Right forelimb (tissue), 1 donor: Measurements from ENCODE around the gene MRPL33.

Source experiments
- DNase-seq: peaks from one replicate; pipeline ENCODE4 v3.0.0-alpha.2; 2018

The MRPL33 gene

DNA sequence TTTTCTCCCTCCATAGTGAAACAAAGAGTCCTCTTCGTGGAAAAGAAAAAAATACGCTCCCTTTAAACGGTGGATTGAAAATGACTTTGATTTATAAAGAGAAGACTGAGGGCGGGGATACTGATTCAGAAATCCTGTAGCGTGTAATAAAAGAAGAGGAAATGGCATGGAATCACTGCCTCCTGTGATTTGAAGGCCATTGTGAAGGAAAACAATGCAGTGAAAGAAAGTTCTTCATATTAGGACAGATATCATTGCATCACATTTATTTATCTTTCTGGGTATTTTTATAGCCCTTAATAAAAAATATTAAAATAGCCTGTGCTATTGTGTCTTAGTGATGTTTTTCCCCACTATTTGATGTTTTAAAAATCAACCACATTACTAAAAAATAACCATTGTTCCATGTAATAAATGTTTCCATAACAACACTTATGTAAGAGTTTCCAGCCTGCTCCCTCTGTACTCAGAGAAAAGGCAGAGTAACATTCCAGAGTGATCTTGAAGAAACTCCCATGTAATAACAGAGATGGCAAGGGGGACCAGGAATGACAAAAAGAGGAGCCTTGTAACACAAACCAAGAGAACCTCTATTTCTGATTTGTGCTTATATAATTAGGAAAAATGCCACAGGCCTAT lies 8.0 kb downstream of the MRPL33 start:
- DNase-seq: no peak

DNA sequence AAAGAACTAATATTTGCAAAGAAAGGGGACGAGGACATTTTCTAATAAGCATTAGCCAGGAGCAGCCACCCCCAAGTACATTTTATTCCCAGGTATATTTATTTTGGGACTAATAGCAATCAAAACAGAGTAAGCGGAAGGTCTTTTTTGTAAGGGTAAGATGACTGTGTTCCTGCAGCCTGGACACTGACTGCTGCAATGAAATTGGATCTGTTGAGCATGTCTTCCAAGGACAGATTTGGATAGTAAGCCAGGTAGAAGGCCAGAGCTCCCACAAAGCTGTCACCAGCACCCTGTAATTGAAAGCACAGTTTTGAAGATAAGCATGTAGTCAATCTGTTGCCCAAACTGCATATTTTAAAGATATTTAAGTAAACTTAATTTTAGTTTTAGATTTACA lies 10.0 kb downstream of the MRPL33 start:
- no peak for DNase-seq

DNA sequence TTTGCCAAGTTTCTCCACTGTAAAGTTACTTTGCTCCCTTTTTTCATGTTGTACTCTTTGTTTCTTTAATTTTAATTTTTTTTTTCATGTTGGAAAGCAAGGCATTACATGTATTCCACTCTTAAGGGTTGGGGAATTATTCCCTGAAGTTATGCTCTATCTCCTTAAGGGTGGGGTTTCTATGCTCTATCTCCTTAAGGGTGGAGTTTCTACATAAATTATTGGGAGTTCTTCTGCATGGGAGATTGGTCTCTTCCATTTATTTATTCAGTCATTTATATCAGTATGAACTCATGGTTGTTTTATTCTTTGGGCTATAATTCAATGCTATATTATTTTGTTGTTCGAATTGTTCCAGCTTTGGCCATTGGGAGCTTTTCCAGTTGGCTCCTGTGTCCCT lies 11.2 kb downstream of the MRPL33 start:
- no peak for DNase-seq

DNA sequence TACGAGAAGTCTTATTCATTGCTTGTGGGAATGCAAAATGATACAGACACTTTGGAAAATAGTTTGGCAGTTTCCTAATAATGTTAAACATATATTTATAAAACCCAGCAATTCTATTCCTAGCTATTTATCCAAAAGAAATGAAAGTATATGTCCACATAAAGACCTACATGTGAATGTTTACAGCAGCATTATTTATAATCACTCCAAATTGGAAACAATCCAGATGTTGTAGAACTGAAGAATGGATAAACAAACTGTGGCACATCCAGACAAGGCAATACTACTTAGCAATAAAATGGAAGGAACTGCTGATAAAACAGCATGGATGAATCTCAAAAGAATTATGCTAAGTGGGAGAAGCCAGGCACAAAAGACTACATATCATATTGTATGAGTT lies 19.3 kb downstream of the MRPL33 start:
- no peak for DNase-seq

DNA sequence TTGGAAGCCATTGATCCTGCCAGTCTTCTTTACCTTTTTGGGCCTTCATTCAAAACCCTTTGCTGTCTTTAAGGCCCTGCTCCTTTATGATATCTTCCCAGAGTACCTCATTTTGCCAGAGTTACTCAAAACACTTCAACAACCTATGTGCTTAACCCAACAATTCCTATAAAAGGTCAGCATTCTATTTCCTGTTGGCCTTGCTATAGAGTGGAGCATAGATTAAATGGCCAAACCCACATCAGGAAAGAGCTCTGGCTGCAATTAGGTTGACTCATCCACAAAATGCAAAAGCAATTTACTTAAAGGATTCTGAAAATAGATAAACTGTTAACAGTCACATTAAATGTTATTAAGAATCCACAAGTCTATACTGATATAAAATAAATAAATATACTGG lies 21.2 kb downstream of the MRPL33 start:
- DNase-seq: no peak

DNA sequence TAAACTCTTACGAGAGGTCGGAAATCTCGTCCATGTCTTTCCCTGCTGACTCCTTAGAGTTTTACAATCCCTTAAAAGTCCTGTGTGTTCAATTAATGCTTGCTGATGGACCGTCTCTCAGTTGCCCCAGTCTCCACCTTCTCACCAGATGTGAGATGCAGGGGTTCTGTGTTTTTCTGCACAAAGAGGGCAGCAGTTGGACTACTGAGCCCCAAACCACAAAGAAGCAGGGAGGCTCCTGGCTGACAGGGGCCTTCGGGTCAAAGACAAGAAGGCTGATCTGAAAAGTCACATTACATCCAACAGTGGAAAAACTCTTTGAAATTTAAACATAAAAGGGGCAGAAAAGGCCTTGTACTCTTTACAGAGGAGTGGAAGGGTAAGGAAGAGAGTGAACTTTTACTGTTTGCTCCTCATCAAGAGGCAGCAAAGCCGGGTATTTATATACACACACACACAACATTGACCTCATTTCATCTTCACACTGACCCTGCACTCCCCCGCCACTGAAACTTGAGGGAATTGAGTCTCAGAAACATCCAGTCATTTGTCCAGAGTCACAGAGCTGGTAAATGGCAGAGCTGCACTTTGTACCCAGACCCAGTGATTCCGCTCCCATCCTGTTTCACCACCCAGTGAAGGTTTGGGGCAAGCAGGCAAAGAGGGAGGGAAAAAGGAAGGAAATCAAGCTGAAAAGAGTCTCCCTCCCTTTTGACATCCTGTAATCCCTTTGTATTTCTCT lies 23.7 kb downstream of the MRPL33 start:
- DNase-seq: no peak

DNA sequence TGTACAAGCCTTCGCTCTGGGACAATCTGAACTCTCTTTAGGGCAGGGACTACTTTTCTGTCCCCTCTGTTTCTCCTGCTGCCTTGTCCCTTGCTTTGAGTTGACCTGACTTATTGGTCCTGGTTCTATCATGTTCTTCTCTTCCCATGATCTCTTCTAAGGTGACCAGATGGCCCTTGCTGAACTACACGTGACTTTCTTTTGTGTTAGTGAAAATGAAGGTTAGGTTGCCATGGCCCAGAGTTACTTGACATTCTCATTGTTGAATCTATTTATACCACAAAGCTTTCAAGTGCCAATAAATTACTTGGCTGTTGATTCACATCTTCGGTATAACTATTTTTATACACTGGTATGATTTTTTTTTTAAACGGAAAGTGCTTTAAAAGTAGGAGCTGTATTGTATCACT lies 24.4 kb downstream of the MRPL33 start:
- DNase-seq: no peak

DNA sequence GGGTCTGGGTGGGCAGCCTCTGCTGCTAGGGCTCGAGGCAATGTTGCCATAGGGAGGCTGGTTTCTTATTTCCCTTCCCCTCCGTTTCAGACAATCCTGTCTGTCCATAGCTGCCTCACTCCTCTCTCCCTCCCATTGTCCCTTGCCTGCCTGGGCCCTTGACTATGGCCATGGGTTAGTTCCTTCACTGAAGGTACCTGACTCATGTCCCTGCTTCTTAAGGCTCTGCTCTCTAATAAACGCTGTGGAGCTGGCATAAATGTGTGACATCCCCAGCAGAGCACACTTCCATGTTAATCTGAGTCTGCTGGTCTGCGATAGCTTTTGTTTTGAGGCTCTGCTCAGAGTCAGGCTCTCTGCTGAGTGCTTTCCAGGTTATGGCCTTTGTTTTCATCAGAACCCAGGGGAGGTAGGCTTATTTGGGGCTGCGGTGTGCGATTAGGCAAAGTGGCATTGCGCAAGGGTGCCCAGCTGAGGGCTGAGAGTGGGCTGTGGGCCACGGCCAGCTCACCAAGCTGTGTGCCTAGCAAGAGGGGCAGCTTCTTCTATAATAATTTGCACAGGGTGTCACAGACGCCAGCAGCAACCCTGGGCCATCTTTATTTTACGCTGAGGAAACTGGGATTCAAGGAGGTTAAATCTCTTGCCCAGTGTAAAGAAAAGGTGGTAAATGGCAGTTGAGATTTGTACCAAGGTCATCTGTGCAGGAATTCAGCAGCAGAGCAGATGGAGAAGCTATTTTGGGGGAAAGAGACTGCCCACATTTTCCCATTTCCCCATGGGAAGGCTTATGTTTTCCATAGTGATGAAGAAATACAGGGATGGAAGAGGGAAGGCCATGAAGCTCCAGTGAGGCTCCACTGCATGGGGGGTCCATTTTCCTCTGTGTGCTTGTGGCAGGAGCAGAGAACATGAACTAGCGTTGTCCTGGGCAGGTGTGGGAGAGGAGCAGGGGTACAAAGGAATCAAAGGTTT lies 25.6 kb downstream of the MRPL33 start:
- DNase-seq: no peak

DNA sequence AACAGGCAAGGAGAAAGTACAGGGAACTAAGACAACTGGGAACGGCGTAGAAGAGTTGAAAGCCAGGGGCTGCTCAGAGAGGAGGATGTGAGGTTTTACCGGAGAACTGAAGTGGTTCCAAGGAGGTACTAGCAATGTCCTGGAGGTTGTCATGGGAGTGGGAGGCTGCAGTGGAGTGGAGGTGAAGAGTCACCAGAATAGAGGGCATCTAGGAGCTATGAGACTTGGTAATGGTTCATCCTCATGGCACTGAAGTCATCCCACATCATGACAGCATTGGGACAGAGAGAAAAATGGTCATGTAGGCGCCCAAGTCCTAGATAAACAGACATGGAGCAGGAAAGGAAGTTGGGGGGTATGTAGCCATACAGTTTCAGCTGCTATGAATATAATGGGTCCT lies 26.3 kb downstream of the MRPL33 start:
- DNase-seq: no peak

DNA sequence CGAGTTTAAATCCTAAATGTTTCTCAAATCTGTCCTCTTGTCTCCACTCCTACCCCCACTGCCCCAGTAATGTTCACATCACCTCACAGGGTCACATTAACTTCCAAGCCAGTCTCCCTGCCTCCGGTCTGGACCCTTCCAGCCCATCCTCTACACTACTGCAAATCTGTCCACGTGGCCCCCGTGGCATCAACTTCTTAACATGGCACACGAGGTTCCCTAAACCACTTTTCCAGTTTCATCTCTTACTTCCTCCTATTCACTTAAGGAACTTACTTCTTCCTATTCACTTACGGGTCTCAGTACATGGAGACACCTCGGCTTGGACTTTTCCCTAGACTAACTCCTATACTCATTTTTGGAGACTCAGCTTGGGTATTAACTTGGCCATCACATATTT lies 27.0 kb downstream of the MRPL33 start:
- no peak for DNase-seq

DNA sequence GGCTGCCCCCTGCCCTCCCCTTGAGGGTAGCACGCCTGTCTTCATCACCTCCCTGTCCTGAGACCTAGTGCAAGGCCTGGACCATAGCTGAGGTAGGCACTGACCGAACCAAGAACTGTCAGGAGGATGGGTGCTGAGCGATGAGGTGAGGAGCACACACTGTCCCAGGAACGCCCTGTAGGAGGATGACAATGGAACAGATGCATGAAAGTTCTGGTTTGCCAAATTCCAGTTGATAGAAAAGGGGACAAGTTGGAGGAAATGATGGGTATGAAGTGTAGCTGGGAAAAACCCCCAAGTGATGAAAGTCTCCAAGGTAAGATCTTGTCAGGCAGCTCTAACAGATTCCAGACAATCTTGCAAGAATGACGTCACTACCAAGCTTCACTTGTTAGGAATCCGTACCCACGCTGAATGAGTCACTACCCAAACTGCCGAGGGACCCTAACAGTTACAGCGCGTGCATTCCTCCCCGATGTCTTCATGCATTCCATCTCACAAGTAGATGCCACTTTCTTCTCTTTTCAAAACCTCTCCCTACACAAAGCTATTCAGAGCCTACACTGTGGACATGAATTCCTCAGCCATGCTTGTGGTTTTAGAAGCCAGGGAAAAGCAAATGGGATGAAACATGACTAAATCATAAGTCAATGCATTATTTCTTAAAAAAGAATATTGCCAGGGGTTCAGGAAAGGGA lies 27.6 kb downstream of the MRPL33 start:
- no peak for DNase-seq

DNA sequence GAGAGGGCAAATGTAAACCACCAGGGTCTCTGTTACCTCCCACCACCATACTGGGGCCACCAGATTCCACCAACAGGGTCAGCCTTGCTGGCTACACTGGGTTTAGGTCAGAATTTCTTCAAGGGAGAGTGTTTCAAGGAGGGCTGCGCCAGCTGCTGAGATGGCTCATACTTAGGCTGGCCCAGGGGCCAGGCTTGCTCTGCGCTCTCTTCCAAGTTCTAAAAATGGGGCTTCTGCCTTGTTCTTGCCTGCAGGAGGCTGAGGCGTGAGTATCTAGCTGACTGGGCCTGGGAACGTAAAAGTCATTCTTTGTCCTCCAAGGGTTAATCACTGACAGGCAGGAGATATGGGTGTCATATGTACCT lies 28.1 kb downstream of the MRPL33 start:
- DNase-seq: no peak

DNA sequence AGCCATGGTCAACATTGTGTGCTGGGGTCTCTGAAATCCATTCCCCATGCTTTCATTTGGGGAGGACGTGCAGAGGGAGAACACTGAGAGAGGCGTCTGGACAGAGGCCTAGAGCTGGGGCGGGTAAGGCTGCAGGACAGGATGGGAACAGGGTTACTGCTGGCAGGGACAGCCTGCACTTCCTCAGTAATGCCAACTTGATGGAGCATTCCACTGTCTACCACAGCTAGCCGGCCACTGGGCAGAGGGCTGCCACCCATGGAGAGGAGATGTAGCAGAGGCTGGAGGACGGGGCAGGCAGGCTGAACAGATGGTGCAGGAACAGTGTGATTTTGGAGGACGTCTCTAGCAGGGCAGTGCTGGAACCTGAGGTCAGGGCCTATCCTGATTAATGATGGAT lies 29.3 kb downstream of the MRPL33 start:
- DNase-seq: no peak

DNA sequence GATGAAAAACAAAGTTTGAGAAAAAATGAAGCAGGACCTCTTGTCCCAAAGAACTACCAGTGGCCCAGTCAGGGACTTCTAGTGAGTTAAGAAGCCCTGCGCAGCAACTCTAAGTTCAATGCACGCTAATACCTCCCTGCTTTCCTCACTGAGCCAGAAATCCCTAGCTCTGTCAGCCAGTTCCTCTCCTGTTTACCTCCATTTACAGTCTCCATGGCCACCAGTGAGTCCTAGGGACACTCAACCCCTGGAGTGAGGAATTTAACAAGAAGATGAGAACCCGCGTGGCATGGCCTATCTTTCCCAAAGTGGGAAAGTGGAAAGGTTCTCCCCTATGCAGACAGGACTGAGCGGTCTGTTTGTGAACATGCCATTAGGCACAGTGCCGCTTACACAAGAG lies 31.0 kb downstream of the MRPL33 start:
- no peak for DNase-seq

DNA sequence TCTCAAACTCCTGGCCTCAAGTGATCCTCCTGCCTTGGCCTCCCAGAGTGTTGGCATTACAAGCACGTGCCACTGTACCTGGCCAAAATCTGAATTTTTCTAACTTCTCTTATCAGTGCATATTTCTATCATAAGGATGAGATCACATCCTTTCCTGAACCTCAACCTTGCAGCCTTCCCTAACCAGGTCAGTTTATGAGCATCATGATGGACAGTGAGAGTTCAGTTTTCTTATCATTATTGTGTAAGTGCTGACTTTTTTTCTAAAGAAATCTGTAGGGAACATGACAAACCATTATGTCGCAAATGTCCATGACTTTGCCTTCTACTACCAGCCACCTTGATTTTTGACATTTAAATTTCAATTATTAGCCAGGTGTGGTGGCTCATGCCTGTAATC lies 31.5 kb downstream of the MRPL33 start:
- no peak for DNase-seq

DNA sequence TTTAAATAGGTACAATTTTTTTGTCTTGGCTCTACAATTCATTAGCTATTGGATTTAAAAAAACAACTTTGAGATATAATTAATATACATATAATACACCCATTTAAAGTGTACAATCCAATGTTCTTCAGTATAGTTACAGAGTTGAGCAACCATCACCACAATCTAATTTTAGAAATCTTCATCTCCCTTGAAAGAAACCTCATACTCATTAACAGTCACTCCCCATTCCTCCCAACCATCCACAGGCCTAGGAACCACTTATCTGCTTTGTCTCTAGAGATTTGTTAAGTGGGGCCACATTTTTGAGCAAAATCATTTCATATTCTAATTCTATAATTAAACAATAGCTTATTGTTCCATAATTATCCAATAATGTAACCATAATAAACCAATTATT lies 32.6 kb downstream of the MRPL33 start:
- no peak for DNase-seq

DNA sequence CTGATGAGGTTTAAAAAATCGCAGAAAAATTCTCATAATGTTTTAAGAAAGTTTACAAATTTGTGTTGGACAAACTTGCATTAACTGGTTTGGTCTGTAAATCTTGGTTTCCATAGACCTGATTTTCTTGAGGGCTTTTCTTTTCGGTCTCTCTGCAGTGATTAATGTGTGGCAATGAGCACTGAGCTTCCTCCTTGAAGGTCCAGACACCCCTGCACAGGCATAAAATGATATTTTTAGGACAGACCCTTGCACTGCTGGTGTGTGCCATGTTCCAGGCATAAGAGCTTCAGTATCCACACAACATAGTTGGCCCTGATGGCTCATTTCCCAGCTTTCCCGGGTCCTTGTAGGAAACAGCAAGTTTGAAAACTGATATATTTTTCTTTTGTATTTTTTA lies 33.7 kb downstream of the MRPL33 start:
- DNase-seq: no peak

DNA sequence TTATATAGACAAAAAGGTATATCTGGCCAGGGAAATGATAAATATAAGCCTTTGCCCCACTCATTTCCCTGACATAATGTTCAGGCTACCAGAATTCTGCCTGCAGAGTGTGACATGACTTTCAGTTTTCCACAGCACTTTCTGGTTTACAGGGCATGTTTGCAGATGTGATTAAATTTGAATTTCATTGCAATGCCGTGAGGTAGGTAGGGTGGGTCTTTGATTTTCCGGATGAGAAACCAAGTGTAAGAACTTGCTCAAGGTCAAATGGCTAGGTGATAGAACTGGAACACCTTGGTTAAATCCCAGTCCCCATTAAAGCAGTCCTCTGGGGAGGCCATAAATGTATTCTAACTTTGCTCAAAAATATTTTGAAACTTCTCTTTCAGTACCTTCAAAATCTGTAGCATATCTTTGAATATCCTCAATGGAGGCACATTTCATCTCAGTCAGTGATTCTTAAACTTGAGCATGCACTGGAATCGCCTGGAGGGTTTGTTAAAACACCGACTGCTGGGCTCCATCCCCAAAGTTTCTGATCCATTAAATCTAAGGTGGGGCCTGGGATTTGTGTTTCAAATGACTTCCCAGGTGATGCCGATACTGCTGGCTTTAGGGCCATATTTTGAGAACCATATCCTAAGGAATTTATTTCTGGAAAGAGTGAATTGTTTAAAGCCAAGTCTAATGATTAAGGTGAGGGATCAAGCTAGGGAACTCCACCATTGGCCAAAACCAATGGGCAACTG lies 35.0 kb downstream of the MRPL33 start:
- no peak for DNase-seq

DNA sequence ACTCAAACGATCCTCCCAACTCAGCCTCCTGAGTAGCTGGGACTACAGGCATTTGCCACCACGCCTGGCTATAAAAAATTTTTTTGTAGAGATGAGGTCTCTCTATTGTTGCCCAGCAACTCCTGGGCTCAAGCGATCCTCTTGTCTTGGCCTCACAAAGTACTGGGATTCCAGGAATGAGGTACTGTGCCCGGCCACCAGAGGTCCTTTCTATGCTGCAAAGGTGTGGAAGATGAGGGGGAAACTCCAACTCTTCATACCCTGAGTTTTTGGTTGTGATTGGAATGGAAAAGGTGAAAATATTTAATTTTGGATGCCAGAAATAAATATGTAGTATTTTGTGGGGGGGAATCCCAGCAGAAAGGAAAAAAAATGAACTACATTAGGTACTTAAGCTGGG lies 36.0 kb downstream of the MRPL33 start:
- DNase-seq: no peak

DNA sequence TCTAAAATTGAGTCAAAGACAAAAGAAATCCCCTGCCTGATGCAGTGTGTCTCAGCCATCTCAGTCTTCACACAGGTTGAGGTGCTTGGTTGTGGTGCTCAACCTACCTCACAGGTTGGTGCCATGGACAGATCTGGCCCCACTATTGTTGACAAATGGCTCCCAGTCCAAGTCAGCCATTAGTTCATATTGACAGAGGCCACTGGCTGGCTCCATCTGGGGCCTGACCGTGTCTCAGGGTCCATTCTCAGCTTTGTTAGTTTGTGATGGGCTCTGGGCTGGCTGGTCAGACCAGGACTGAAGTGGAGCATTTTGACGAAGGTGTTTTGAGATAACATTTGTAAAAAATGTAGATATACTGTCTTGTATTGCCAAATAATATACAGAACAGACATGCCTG lies 36.9 kb downstream of the MRPL33 start:
- no peak for DNase-seq

DNA sequence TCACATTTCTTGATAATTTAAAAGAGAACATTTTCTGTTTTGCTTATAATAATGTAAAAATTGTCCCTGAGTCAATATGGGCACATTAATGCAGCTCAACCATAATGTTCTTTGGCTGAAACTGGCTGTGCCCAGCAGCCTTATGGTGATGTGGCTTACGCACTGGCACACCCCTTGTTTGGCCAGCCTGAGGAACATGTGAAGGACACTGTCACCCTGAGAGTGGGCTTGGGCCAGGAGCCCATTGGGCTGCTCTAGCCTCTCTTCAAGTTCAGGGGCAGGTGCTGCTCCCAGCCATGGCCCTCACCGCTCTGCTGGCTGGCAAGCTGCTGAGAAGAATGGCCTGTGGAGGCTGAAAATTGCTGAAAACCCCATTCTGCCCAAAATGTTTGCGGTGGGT lies 37.5 kb downstream of the MRPL33 start:
- DNase-seq: no peak

DNA sequence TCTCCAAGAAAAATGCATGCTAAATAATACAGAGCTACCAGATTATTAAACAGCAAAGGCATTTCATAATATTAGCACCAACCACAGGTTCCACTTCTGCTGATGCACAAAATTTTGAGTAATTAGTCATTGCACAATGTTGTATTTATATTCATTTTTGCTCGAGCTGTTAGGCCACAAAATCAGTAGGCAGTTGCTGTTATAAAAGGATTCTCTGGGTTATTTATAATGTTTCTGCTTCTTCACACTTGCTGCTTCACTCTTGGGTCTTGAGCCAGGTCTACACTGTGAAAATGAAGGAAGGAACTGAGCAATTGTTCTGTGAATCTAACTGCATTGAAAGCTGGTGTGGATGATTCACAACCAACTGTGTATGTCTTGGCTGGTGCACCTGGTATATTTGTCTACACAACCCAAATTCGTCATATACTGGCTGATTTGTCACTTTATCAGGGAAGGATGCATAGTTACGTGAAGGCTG lies 38.3 kb downstream of the MRPL33 start:
- no peak for DNase-seq
